ENCODE measurements around the gene NELL1. TPM values are rescaled to one million over a fixed set of nuclear protein-coding genes. Genes with fewer than 3 reads are reported as not detected.
"Not testable (repeated sequence)": the region's sequence is repeated elsewhere in the genome, so short reads cannot be mapped to it uniquely, and the experiment has no call there.

Gene NELL1
- total RNA-seq, 1 donor from 2014 or later = not detected

GRCh38 chr11:21258414-21258813 is 589.0 kb downstream of the NELL1 start:
- intact Hi-C loops (cut with DNase I) = no loop called here
- no peak for DNase-seq (ENCODE audit: low spot score)

GRCh38 chr11:21260101-21260500 is 590.7 kb downstream of the NELL1 start:
- no peak for DNase-seq (ENCODE audit: low spot score)
- intact Hi-C loops (cut with DNase I) = no loop called here

GRCh38 chr11:21262992-21263391 is 593.6 kb downstream of the NELL1 start:
- DNase-seq (ENCODE audit: low spot score) = no peak
- intact Hi-C loops (cut with DNase I) = no loop called here

GRCh38 chr11:21264125-21264524 is 594.7 kb downstream of the NELL1 start:
- no peak for DNase-seq (ENCODE audit: low spot score)
- intact Hi-C loops (cut with DNase I) = no loop called here

GRCh38 chr11:21268036-21268435 is 598.6 kb downstream of the NELL1 start:
- intact Hi-C loops (cut with DNase I) = no loop called here

GRCh38 chr11:21272139-21272538 is 602.8 kb downstream of the NELL1 start:
- intact Hi-C loops (cut with DNase I); DNase-seq (ENCODE audit: low spot score): not testable (repeated sequence)

More at GRCh38 chr11:21268036-21268435, 598.6 kb downstream of the NELL1 start:
- DNase-seq (ENCODE audit: low spot score) = no peak

GRCh38 chr11:21278840-21279239 is 609.5 kb downstream of the NELL1 start:
- intact Hi-C loops (cut with DNase I) = no loop called here
- no peak for DNase-seq (ENCODE audit: low spot score)

- no peak for DNase-seq (ENCODE audit: low spot score)
- intact Hi-C loops (cut with DNase I) = no loop called here
Measured at GRCh38 chr11:21285104-21285503, 615.7 kb downstream of the NELL1 start.

GRCh38 chr11:21289686-21290085 is 620.3 kb downstream of the NELL1 start:
- no peak for DNase-seq (ENCODE audit: low spot score)
- intact Hi-C loops (cut with DNase I) = no loop called here

GRCh38 chr11:21295508-21295907 is 626.1 kb downstream of the NELL1 start:
- intact Hi-C loops (cut with DNase I) = no loop called here
- no peak for DNase-seq (ENCODE audit: low spot score)

GRCh38 chr11:21301981-21302380 is 632.6 kb downstream of the NELL1 start:
- DNase-seq (ENCODE audit: low spot score) = no peak
- intact Hi-C loops (cut with DNase I) = no loop called here

- intact Hi-C loops (cut with DNase I) = no loop called here
- no peak for DNase-seq (ENCODE audit: low spot score)
Measured at GRCh38 chr11:21306739-21307358, 637.5 kb downstream of the NELL1 start.

- DNase-seq (ENCODE audit: low spot score) = no peak
- intact Hi-C loops (cut with DNase I) = no loop called here
Measured at GRCh38 chr11:21307874-21308273, 638.5 kb downstream of the NELL1 start.

- intact Hi-C loops (cut with DNase I) = no loop called here
- no peak for DNase-seq (ENCODE audit: low spot score)
Measured at GRCh38 chr11:21316591-21316990, 647.2 kb downstream of the NELL1 start.

GRCh38 chr11:21321072-21321471 is 651.7 kb downstream of the NELL1 start:
- intact Hi-C loops (cut with DNase I) = no loop called here
- no peak for DNase-seq (ENCODE audit: low spot score)

- no peak for DNase-seq (ENCODE audit: low spot score)
- intact Hi-C loops (cut with DNase I) = no loop called here
Measured at GRCh38 chr11:21321530-21321929, 652.1 kb downstream of the NELL1 start.

- intact Hi-C loops (cut with DNase I) = no loop called here
- no peak for DNase-seq (ENCODE audit: low spot score)
Measured at GRCh38 chr11:21323617-21324016, 654.2 kb downstream of the NELL1 start.

- intact Hi-C loops (cut with DNase I) = no loop called here
- DNase-seq (ENCODE audit: low spot score) = no peak
Measured at GRCh38 chr11:21343204-21343603, 673.8 kb downstream of the NELL1 start.

- intact Hi-C loops (cut with DNase I) = no loop called here
- no peak for DNase-seq (ENCODE audit: low spot score)
Measured at GRCh38 chr11:21346361-21346760, 677.0 kb downstream of the NELL1 start.

- intact Hi-C loops (cut with DNase I) = no loop called here
Measured at GRCh38 chr11:21350613-21351012, 681.2 kb downstream of the NELL1 start.

GRCh38 chr11:21353425-21353824 is 684.0 kb downstream of the NELL1 start:
- intact Hi-C loops (cut with DNase I) = no loop called here
- DNase-seq (ENCODE audit: low spot score) = no peak

More at GRCh38 chr11:21350613-21351012, 681.2 kb downstream of the NELL1 start:
- DNase-seq (ENCODE audit: low spot score) = no peak

All from cardiac septum (tissue), 1 donor.